ENCODE results near the gene BLOC1S1. TPM values are rescaled to one million over a fixed set of nuclear protein-coding genes. Genes with fewer than 3 reads are reported as not detected.

Gene BLOC1S1
- total RNA-seq, 1 donor from 2014 or later = 67.3 TPM

- DNase-seq (ENCODE audit: low spot score) = peak; percentile 3
- peaks cover 22% of the 10 kb centered on the region for H3K27me3 Mint-ChIP-seq (ENCODE audit: low read depth)
- peaks cover 42% of the 10 kb centered on the region for H3K4me1 Mint-ChIP-seq (ENCODE audit: low read depth)
- H3K9me3 Mint-ChIP-seq (ENCODE audit: low read depth) = no peaks in the 10 kb centered on the region
- no peaks in the 10 kb centered on the region for H3K36me3 Mint-ChIP-seq (ENCODE audit: low read depth)
- no peak for TF ChIP-seq CTCF (IDR thresholded peaks at IDR 0.05)
- H3K27ac Mint-ChIP-seq (ENCODE audit: unreplicated experiment) = no peak overlapping the region
- H3K4me3 Mint-ChIP-seq (ENCODE audit: unreplicated experiment) = no peak overlapping the region
These were observed 3.0 kb upstream of the BLOC1S1 start for GRCh38 chr12:55712700-55713415.

DNA sequence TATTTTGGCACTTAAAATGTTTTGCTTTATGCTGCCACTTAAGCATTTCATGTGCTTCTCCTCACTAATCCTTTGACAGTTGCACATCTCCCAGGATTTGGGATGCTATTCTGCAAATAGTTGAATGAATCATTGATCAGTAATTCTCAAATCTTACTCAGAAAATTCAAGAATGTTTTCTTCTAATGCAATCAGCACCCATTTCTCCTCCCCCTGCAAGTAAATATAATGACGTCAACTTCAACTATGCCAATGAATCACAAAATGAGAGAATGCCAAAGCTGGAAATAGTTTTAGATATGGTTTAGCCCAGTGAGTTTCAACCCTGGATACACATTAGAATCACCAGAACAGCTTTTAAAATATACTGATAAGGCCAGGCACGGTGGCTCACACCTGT lies 2.1 kb upstream of the BLOC1S1 start:
- TF ChIP-seq CTCF (IDR thresholded peaks at IDR 0.05) = no peak
- peaks cover 16% of the 10 kb centered on the region for H3K27me3 Mint-ChIP-seq (ENCODE audit: low read depth)
- no peak overlapping the region for H3K27ac Mint-ChIP-seq (ENCODE audit: unreplicated experiment)
- H3K9me3 Mint-ChIP-seq (ENCODE audit: low read depth) = no peaks in the 10 kb centered on the region
- peaks cover 43% of the 10 kb centered on the region for H3K4me1 Mint-ChIP-seq (ENCODE audit: low read depth)
- no peak overlapping the region for H3K4me3 Mint-ChIP-seq (ENCODE audit: unreplicated experiment)
- no peaks in the 10 kb centered on the region for H3K36me3 Mint-ChIP-seq (ENCODE audit: low read depth)
- DNase-seq (ENCODE audit: low spot score) = no peak

DNA sequence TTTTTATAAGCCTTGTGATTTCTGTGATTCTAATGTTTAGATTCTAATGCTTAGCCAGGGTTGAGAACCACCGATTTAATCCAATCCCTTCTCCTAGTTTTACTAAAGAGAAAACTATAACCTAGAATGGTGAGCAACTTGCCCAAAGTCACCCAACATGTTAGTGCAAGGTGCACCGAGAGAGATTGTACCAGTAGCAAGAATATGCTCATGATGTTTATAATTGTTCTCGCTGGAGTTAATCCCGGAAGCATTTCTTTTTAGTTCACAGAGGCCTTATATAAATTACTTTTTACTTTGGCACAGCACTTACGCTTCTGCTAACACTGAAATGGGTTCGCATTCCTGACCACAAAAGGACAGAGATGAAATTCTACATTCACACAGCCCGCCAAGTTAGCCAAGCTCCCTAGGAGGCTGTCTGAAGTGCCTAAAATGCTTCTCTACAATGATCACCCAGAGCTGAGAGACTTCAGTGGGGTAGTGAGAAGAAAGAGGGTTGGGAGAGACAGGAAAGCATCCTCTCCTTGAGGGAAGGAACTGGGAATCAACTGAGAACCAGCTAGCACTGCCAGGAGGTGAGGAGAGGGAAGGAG lies 579 bp upstream of the BLOC1S1 start:
- H3K4me1 Mint-ChIP-seq (ENCODE audit: low read depth) = peaks cover 50% of the 10 kb centered on the region
- peaks cover 5% of the 10 kb centered on the region for H3K27me3 Mint-ChIP-seq (ENCODE audit: low read depth)
- no peaks in the 10 kb centered on the region for H3K36me3 Mint-ChIP-seq (ENCODE audit: low read depth)
- DNase-seq (ENCODE audit: low spot score) = no peak
- peak overlapping the region; percentile 83 for H3K4me3 Mint-ChIP-seq (ENCODE audit: unreplicated experiment)
- H3K9me3 Mint-ChIP-seq (ENCODE audit: low read depth) = no peaks in the 10 kb centered on the region
- no peak for TF ChIP-seq CTCF (IDR thresholded peaks at IDR 0.05)
- peak overlapping the region; percentile 92 for H3K27ac Mint-ChIP-seq (ENCODE audit: unreplicated experiment)

DNA sequence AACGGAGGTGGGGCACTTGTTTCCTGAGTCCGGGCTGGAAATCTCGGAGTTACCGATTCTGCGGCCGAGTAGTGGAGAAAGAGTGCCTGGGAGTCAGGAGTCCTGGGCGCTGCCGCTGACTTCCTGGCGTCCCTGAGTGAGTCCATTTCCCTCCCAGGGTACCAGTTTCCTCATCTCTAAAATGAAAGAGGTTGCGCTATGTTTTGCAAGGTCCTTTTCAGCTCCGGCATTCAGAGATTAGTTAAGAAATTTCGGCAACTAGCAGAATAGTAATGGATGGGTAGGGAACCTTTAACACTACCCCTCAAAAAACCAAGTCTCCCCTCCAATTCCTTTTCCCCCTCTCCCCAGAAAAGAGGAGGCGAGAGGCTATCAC lies 724 bp downstream of the BLOC1S1 start:
- Mint-ChIP-seq H3K27me3 (ENCODE audit: low read depth) (peaks cover 5% of the 10 kb centered on the region), H3K27ac (ENCODE audit: unreplicated experiment) (peak overlapping the region; percentile 92), H3K36me3 (ENCODE audit: low read depth) (no peaks in the 10 kb centered on the region), H3K9me3 (ENCODE audit: low read depth) (no peaks in the 10 kb centered on the region), H3K4me1 (ENCODE audit: low read depth) (peaks cover 63% of the 10 kb centered on the region), H3K4me3 (ENCODE audit: unreplicated experiment) (peak overlapping the region; percentile 83)
- DNase-seq (ENCODE audit: low spot score) = no peak
- no peak for TF ChIP-seq CTCF (IDR thresholded peaks at IDR 0.05)

DNA sequence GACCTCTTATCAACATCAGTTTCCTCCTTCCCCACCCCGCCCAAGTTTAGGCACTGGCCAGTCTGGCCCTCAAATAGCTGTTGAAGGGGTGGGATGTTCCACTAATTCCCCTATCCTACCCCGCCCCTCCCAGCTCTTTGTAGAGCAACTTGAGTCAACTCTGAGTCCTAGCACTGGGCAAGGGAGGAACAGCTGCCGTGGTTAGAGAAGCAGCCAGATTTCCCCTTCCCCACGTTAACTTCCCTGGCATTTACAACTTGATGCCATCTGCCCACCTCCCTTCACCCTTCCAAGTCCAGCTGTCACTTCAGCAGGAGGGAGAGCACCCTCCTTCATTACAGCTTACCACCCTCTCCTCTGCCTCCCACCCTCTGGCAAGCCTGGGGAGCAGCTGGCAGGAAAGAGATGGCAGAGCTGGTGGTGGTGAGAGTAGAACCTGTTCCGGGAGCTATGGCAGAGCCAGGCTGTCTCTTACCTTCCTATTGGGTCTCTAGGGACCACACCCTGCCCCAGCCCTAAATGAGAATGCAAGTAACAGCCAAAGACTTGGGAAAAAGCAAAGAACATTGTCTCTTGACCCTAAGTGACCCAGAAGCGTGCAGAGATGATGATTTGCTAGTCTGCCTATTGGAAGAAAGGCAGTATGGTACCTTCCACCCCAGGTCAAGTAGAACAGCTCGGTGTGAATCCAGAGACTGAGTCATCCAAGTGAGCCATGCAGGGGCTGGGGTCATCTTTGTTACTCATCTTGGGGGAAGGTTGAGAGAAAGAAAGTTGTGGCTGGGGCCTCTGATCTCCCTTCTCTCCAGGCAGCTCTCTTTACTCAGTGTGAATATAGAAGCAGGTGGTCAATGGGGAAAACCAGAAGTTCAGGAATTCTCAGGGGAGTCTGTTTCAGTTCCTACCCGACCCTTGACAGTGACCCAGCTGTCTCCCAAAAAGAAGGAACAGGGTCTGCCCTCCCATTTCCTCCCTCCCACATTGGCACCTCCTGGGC lies 1.5 kb downstream of the BLOC1S1 start:
- peak overlapping the region; percentile 83 for H3K4me3 Mint-ChIP-seq (ENCODE audit: unreplicated experiment)
- no peak for TF ChIP-seq CTCF (IDR thresholded peaks at IDR 0.05)
- H3K9me3 Mint-ChIP-seq (ENCODE audit: low read depth) = no peaks in the 10 kb centered on the region
- peak overlapping the region; percentile 92 for H3K27ac Mint-ChIP-seq (ENCODE audit: unreplicated experiment)
- H3K4me1 Mint-ChIP-seq (ENCODE audit: low read depth) = peaks cover 66% of the 10 kb centered on the region
- no peak for DNase-seq (ENCODE audit: low spot score)
- H3K27me3 Mint-ChIP-seq (ENCODE audit: low read depth) = peaks cover 2% of the 10 kb centered on the region
- no peaks in the 10 kb centered on the region for H3K36me3 Mint-ChIP-seq (ENCODE audit: low read depth)
